H7 (cell line): ENCODE results near the gene KHDRBS1. TPM values are rescaled to one million over a fixed set of nuclear protein-coding genes. Genes with fewer than 3 reads are reported as not detected.
A peak's percentile ranks its signal among the peaks of the same experiment; 100 is the strongest.

ENCODE experiments used
- DNase-seq: peaks from one replicate; pipeline ENCODE4 v3.0.0; 2012
- H3K27me3 ChIP-seq: 2 replicates; pipeline ENCODE4 v1.6.0; 2011; ENCODE audit warnings: mild to moderate bottlenecking, low read length; ENCODE audit not compliant: control insufficient read depth, insufficient read depth
- H3K36me3 ChIP-seq: replicated peaks from 2 replicates; pipeline ENCODE4 v1.5.1; 2011; ENCODE audit warnings: low read length; ENCODE audit not compliant: control insufficient read depth, insufficient read depth
- H3K4me3 ChIP-seq: 2 replicates; pipeline ENCODE4 v1.5.1; 2011; ENCODE audit warnings: low read depth, mild to moderate bottlenecking, control low read depth, low read length, moderate library complexity; ENCODE audit not compliant: insufficient read depth
- total RNA-seq: library from RNA; depleted of rRNA; stranded (reverse); fragments of >200 nt; shearing (Covaris generic); gene quantifications from 2 replicates; pipeline ENCODE4 v1.2.3, GENCODE V29; 2014

KHDRBS1 gene
- total RNA-seq, 1 experiment from 2014 or later: 84.7 TPM

DNA sequence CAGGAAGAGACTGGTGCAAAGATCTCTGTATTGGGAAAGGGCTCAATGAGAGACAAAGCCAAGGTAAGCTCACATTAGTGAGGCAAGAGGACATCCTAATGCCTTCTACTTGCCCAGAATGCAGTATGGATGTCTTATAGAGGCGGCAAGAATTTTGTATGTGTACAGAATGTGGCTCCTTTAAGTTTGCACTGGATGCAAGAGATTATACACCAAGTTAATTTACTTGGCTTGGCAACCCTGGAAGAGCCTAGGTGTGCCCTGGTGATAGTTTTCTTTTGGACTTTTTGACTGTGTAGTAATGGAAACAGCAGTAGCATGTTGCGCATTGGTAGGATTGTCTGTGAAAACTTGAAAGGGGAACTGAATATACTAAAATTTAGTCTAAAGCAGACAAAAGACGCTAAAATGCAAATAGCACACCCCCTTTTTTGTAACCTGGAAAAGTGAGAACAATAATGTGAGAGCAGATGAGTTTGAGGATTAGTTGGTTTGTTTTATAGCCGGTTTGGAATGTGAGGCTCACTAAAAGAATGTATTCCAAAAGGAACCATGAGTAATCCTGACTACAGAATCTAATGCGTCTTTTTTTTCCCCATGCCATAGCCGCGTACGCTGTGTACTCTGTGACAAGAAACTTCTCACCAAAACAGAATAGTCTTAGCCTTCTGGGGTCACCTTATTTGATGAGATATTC lies 18.1 kb downstream of the KHDRBS1 start:
- no peak for DNase-seq
- peaks cover 22% of the 10 kb centered on the region for H3K36me3 ChIP-seq

DNA sequence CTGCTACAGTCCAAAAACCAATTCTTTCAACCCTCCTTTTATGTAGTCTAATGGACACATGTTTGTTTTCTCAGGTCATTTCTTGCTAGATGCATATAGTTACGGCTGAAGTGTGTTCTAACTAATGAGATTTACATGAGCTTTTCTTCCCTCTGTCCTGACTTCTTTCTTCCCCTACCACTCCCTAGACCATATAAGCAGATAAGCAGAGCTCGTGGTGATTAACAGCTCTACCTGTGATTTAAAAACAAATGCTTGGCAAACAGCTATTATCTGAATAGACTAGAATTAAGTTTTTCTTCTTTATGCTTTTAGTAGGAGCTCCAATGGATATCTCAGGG lies 18.6 kb downstream of the KHDRBS1 start:
- Histone ChIP-seq H3K27me3 (no peaks in the 10 kb centered on the region), H3K36me3 (peaks cover 26% of the 10 kb centered on the region), H3K4me3 (no peak overlapping the region)
- no peak for DNase-seq

More for the DNA sequence above, 18.1 kb downstream of the KHDRBS1 start:
- Histone ChIP-seq H3K27me3 (no peaks in the 10 kb centered on the region), H3K4me3 (no peak overlapping the region)

GRCh38 chr1:32035119-32035518 lies 21.5 kb downstream of the KHDRBS1 start:
- no peaks in the 10 kb centered on the region for H3K27me3 ChIP-seq
- peaks cover 47% of the 10 kb centered on the region for H3K36me3 ChIP-seq
- H3K4me3 ChIP-seq: no peak overlapping the region
- no peak for DNase-seq

DNA sequence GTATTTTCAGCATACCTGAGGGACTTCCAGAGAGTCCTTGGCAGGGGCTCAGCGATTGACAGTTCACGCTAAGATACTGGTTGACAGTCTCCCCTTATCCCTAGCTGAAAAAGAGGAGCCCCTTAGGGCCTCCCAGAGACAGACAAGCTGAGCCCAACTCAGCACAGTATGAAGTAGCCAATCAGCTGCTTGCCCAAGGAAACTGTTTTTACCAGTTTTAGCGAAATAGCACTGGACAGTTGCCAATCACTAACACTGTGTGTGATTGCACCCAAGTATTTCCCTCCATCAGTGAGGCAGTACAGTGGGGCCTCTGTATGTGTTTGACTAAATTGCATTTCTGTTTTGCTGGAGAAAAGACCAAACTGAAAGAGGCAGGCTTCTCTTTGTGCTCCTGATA lies 27.0 kb downstream of the KHDRBS1 start:
- H3K36me3 ChIP-seq: peaks cover 58% of the 10 kb centered on the region
- H3K27me3 ChIP-seq: no peaks in the 10 kb centered on the region
- H3K4me3 ChIP-seq: no peak overlapping the region
- DNase-seq: no peak

DNA sequence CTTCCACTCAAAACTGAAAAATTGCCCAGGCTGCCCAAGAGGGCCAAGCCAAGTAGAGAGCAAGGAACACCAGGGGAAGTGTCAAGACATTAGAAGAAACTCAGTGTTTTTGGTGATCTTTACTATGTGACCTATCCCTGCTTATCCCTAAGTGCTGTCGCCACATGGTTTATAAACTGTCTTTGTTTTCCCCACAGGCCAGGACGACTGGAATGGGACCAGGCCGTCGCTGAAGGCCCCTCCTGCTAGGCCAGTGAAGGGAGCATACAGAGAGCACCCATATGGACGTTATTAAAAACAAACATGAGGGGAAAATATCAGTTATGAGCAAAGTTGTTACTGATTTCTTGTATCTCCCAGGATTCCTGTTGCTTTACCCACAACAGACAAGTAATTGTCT lies 28.7 kb downstream of the KHDRBS1 start:
- H3K27me3 ChIP-seq: no peaks in the 10 kb centered on the region
- no peak for DNase-seq
- H3K36me3 ChIP-seq: peaks cover 57% of the 10 kb centered on the region
- H3K4me3 ChIP-seq: no peak overlapping the region

- peaks cover 51% of the 10 kb centered on the region for H3K36me3 ChIP-seq
- no peak overlapping the region for H3K4me3 ChIP-seq
- no peak for DNase-seq
- H3K27me3 ChIP-seq: no peaks in the 10 kb centered on the region
Measured at GRCh38 chr1:32044234-32044633, 30.6 kb downstream of the KHDRBS1 start.

GRCh38 chr1:32045772-32046171 lies 32.1 kb downstream of the KHDRBS1 start:
- peaks cover 40% of the 10 kb centered on the region for H3K36me3 ChIP-seq
- H3K4me3 ChIP-seq: no peak overlapping the region
- no peak for DNase-seq
- no peaks in the 10 kb centered on the region for H3K27me3 ChIP-seq

DNA sequence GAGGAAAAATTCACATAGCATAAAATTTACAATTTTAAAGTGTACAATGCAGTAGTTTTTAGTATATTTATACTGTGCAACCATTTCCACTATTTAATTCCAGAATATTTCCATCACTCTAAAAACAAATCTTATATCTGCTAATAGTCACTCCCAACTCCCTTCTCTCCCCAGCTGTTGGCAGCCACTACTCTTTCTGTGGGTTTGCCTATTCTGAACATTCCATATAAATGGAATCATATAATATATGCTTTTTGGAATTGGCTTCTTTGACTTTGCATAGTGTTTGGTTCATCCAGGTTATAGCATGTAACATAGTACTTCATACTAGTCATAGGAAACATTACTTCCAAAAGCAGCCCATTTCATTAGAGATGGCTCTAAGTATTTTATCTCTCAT lies 34.0 kb downstream of the KHDRBS1 start:
- Histone ChIP-seq H3K36me3 (peaks cover 40% of the 10 kb centered on the region), H3K4me3 (no peak overlapping the region), H3K27me3 (no peaks in the 10 kb centered on the region)
- no peak for DNase-seq

GRCh38 chr1:32048440-32048839 lies 34.8 kb downstream of the KHDRBS1 start:
- no peak overlapping the region for H3K4me3 ChIP-seq
- no peak for DNase-seq
- H3K27me3 ChIP-seq: no peaks in the 10 kb centered on the region
- peaks cover 39% of the 10 kb centered on the region for H3K36me3 ChIP-seq

- Histone ChIP-seq H3K36me3 (peaks cover 45% of the 10 kb centered on the region), H3K27me3 (no peaks in the 10 kb centered on the region)
- DNase-seq: no peak
Measured at GRCh38 chr1:32051706-32052105, 38.0 kb downstream of the KHDRBS1 start.

GRCh38 chr1:32052887-32053286 lies 39.2 kb downstream of the KHDRBS1 start:
- H3K36me3 ChIP-seq: peaks cover 40% of the 10 kb centered on the region
- H3K27me3 ChIP-seq: no peaks in the 10 kb centered on the region
- H3K4me3 ChIP-seq: no peak overlapping the region
- DNase-seq: no peak

More at GRCh38 chr1:32051706-32052105, 38.0 kb downstream of the KHDRBS1 start:
- H3K4me3 ChIP-seq: no peak overlapping the region

DNA sequence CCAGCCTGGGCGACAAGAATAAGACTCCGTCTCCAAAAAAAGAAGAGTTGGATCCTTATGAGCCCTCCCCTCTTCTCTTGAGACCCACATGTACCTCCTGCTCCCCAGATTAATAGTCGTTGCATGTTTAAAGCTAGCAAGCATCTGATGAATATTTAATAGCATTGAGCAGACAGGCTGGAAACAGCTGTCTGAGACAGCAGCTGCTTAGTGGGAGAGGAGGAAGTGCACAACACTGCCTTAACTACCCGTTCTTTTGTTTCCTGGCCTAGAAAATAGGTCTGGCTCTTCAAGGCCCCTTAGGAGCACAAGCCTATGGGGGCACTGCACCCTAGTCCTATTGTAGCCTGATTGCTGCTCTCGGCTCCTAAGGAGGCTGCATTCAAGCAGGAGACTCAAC lies 41.7 kb downstream of the KHDRBS1 start:
- H3K27me3 ChIP-seq: no peaks in the 10 kb centered on the region
- H3K36me3 ChIP-seq: peaks cover 53% of the 10 kb centered on the region
- DNase-seq: no peak
- H3K4me3 ChIP-seq: no peak overlapping the region

DNA sequence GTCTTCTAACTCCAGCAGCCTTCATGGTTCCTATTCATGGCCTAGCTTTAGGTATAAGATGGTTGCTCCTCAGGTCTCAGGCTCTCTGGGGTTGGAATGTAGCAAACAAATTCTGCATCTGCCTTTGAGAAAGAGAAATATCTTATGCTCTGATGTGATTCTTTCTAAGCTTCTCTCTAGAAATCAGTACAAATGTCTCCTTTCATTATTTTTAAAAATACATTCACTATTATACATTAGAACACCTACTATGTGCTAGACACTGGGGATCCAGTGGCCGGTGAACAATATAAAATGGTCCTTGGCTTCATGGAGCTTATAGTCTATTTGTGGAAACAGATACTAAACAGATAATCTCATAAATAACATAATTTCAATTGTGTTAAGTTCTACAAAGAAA lies 42.9 kb downstream of the KHDRBS1 start:
- no peak for DNase-seq
- peaks cover 55% of the 10 kb centered on the region for H3K36me3 ChIP-seq
- H3K4me3 ChIP-seq: no peak overlapping the region
- no peaks in the 10 kb centered on the region for H3K27me3 ChIP-seq

DNA sequence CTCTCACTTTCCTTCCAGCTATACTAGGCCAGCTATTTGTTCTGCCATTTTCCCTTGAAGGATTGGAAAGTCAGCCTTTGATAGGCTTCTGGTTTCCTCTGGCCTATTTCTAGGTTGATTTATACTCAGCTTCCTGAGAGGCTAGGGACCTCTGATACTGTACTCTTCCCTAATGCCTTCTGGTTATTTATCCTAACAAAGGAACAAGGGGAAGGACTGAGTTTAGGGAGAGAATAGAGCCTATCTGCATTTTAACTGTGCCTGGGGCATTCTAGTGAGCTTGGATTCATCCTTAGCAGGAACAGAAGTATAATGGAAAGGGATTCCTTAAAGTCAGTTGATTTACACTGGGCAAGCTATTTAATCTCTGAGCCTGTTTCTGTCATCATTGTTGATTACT lies 47.2 kb downstream of the KHDRBS1 start:
- Histone ChIP-seq H3K36me3 (peaks cover 26% of the 10 kb centered on the region), H3K4me3 (no peak overlapping the region), H3K27me3 (no peaks in the 10 kb centered on the region)
- peak; percentile 76 for DNase-seq

- Histone ChIP-seq H3K4me3 (no peak overlapping the region), H3K36me3 (peaks cover 23% of the 10 kb centered on the region), H3K27me3 (no peaks in the 10 kb centered on the region)
- DNase-seq: no peak
Measured at GRCh38 chr1:32062867-32063230, 49.2 kb downstream of the KHDRBS1 start.

DNA sequence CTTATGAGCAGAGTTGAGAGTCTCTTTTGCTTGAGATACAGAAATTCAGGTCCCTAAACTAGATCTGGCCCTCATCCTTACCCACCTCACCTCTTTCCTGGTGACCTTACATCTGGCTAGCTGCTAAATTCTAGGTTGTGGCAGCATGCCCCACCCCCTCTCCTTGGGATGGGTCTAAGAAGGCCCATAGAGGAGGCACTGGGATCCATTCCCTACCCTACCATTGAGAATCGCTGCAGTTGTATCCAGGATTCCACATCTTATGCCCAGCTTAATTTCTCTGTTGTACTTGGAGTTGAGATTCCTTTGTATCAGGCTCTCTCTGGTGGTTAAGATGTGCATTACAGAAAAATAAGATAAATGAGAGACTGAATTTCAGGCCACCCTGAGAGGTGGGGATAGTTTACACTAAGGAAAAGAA lies 49.6 kb downstream of the KHDRBS1 start:
- H3K36me3 ChIP-seq: peaks cover 21% of the 10 kb centered on the region
- DNase-seq: peak; percentile 68
- no peaks in the 10 kb centered on the region for H3K27me3 ChIP-seq
- H3K4me3 ChIP-seq: no peak overlapping the region
